GM19467 (cell line): ENCODE results near the gene PXYLP1.
"Not testable (repeated sequence)": the region's sequence is repeated elsewhere in the genome, so short reads cannot be mapped to it uniquely, and the experiment has no call there.

Experiments used
- ATAC-seq: cut with Tn5 transposase; IDR thresholded peaks from one replicate; pipeline ENCODE4 v1.9.1; 2021; ENCODE audit warnings: mild to moderate bottlenecking, moderate library complexity; ENCODE audit not compliant: unreplicated experiment

Gene PXYLP1

DNA sequence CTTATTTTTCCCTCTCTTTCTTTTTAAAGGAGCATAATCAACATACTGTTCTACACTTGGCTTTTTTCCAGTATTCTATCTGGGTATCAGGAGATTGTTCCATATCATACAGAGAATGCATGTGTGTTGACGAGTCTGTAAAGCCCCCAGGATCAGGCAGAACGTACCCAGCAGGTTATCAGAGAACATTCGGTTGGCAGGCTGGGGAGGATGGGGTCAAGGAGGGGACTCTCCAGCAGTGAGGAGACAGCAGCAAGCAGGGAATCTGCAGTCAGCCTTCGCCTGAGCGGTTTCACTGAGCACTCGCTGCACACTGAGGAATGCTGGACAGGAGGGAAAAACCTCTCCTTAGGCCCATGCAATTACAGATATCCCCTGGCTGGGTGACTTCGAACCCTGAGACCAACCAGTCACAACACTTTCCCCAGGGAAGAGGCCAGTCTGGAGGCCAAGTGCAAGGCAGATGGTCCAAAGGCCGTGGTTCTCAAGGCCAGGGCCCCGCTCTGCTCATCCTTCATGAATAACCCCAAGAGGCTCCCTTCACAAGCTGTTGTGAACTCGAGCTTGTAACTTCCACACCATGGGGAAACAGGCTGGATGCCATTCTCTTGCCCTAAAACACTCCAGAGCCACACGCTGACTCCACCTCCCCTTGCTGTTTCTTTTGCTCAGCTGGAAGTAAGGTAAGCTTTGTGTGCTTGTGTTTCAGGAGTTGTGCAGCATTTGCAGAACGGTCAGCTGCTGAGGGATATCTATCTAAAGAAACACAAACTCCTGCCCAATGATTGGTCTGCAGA is 60.1 kb downstream of the PXYLP1 start:
- ATAC-seq = no peak

DNA sequence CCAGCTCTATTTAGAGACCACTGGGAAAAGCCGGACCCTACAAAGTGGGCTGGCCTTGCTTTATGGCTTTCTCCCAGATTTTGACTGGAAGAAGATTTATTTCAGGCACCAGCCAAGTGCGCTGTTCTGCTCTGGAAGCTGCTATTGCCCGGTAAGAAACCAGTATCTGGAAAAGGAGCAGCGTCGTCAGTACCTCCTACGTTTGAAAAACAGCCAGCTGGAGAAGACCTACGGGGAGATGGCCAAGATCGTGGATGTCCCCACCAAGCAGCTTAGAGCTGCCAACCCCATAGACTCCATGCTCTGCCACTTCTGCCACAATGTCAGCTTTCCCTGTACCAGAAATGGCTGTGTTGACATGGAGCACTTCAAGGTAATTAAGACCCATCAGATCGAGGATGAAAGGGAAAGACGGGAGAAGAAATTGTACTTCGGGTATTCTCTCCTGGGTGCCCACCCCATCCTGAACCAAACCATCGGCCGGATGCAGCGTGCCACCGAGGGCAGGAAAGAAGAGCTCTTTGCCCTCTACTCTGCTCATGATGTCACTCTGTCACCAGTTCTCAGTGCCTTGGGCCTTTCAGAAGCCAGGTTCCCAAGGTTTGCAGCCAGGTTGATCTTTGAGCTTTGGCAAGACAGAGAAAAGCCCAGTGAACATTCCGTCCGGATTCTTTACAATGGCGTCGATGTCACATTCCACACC is 60.9 kb downstream of the PXYLP1 start:
- ATAC-seq = no peak

- no peak for ATAC-seq
Observed at GRCh38 chr3:141294301-141294700, 62.7 kb downstream of the PXYLP1 start.

GRCh38 chr3:141294848-141295247 is 63.2 kb downstream of the PXYLP1 start:
- ATAC-seq = no peak

GRCh38 chr3:141300426-141300825 is 68.8 kb downstream of the PXYLP1 start:
- not testable (repeated sequence) for ATAC-seq

DNA sequence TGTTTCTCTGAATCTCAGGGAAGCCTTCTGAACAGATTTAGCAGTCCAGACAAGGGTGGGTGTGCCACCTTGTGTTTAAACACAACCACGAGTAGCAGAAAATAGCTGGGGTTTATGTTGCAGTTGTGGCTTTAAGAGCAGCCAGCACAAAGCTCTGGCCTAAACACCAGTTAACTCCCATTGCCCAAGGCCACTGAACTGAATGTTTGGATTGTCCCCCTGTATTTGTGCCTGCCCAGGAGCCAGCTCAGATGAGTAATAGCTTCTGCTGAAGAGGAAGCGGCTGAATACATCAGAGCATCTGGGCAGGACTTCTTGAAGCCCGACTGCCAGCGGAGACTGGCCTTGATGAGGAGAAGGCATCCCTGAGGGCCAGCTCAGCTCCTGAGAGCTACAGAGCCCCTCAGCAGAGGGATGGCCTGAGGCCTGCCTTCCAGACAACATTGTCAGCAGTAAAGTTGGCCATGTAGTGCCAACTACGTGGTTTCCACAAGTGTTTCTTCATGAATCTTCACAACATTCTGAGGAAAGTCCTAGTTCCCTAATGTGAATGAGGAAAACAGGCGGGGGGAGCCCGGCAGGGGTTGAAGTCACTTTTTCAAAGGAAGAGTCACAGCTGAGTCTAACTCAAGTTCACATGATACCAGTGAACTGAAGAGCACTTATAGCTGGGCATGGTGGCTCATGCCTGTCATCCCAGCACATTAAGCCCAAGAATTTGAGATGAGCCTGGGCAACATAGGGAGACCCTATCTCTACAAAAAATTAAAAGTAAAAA is 70.9 kb downstream of the PXYLP1 start:
- ATAC-seq = no peak

GRCh38 chr3:141303481-141304223 is 72.0 kb downstream of the PXYLP1 start:
- no peak for ATAC-seq

DNA sequence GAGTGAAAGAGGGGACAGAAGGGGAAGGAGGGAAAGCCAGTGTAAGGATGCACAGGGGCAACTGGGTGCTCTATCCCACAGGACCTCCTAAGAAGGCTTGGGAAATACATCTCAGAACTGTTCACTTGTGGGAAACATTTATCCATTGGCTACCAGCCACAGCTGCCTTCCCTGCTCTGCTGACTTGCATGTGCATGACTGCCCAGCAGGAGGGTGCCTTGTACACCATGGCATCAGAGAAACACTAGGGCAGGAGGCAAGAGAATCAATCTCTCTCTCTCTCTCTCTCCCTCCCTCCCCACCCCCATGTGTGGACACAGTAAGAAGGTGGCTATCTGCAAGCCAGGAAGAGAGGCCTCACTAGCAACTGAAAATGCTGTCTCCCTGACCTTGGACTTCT is 73.8 kb downstream of the PXYLP1 start:
- ATAC-seq = no peak

GRCh38 chr3:141306276-141306675 is 74.7 kb downstream of the PXYLP1 start:
- no peak for ATAC-seq

DNA sequence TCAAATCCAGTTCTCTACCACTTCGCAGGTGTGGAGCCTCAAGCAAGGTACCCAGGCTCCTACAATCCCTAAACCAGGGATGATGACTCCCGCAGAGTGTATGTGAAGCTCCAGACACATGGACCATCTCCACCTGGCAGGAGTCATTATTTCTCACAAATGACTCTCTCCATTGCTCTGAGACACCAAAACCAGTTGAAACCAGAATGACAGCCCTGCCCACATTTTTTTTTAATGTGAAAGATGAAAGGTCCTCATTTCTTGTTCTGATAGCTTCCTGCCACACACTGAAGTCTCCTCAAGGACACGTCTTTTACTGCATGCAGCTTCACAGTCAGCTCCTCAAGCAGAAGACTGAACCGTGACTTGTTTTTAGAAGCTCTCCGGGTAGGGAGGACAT is 75.3 kb downstream of the PXYLP1 start:
- ATAC-seq = no peak

GRCh38 chr3:141307351-141308059 is 75.9 kb downstream of the PXYLP1 start:
- no peak for ATAC-seq

GRCh38 chr3:141308588-141309218 is 77.1 kb downstream of the PXYLP1 start:
- no peak for ATAC-seq

DNA sequence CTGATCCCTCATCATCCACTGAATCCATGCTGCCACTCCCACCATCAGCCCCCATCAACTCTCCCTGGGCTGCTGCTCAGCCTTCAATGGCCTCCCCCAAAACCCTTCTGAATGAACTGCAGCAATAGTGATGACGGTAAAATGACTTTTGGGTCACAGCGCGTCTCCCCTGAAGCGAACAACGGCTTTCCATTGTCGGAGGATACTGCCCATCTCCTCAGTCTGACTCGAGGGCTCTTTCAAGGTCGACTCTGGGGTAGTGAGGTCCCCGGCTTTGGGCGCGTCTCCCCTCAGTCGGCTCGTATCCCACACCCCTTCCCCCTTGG is 79.5 kb downstream of the PXYLP1 start:
- ATAC-seq = peak; percentile 1

DNA sequence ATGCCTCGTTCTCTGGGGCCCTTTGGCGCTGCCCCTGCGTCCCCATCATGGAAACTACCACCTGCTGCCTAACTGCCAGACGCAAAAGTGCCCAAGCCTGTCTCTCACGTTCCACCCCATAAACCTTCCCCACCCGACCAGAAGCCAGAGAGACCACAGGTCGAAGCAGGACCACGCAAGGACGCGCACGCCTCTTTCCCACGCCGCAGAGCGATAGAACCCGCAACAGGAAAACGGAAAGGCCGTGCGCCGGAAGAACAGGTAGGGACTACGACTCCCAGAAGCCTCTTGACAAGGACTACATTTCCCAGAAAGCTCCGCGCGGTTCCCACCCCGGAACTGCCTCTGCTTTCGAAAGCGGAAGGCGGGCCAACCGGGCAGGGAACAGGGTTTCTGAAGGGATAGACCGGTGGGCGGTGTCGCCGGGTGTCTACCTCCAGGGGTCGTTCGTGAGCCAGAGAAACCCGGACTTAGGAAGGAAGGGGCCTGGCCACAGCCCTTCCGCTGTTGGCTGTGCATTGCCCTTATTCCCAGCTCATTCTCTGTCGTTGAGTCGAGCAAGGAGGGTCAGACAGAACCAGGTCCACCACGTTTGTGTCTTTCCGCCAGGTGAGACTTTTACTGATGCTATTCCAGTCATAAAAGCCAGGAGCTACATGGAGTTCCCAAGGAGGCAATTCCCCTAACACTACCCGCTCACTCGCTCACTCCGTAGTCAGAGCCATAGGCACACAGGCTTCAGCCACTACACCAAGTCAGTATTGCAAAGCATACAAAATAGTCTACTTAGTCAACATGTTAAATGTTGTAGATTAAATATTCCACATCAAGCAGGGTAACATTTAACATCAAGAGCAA is 80.1 kb downstream of the PXYLP1 start:
- peak; percentile 99 for ATAC-seq

- ATAC-seq = no peak
Observed at GRCh38 chr3:141312354-141313092, 80.9 kb downstream of the PXYLP1 start.

DNA sequence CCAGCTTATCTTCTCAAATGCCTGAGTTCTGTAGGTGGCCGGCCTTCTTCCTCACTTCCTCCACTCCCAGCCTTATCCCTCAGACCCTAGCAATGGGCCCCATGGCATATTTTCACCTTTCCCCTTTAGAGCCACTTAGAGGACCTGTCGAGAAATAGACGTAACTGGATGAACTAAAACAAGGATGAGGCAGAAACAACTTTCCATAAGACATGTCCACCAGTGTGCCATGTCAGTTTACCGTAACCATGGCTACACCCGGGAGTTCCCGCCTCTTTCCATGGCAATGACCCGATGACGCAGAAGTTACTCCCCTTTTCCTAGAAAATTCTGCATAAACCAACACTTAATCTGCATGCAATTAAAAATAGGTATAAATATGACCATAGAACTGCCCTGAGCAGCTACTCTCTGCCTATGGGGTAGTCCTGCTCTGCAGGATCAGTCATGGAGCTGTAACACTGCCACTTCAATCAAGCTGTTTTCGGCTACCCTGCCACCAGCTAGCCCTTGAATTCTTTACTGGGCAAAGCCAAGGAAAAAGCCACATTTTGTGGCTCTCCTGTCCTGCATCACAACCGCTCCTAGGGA is 81.6 kb downstream of the PXYLP1 start:
- ATAC-seq = no peak

GRCh38 chr3:141314415-141314814 is 82.8 kb downstream of the PXYLP1 start:
- not testable (repeated sequence) for ATAC-seq

DNA sequence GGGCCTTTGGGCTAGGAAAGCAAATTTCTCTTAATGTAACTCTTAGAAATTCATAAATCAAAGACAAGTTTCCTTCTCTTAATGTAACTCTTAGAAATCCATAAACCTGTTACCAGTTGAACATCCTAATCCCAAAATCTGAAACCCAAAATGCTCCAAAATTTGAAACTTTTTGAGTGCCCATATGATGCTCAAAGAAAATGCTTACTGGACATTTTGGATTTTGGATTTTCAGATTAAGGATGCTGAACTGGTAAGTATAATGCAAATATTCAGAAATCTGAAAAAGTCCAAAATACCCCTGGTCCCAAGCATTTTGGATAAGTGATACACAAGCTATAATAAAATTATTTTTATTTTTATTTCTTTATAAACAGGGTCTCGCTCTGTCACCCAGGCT is 85.2 kb downstream of the PXYLP1 start:
- ATAC-seq = no peak
